T47D (cell line): ENCODE results near the gene ATXN7L1.

Experiments used
- DNase-seq, 2 experiments: peaks; one replicate each; pipeline versions ENCODE4 v3.0.0 to v3.0.0-alpha.2; 2011 to 2012; ENCODE audit warnings: low read depth in 1 of 2, low spot score in 1 of 2
- JUND ChIP-seq: IDR thresholded peaks from 2 replicates; pipeline ENCODE4 v1.6.1; 2012; ENCODE audit warnings: low read depth
- in situ Hi-C: cut with HindIII; loops from 2 replicates; pipeline ENCODE4 v1.10.0; 2016; ENCODE audit warnings: low sequenced_read_pairs, low pct_unique_long_range_greater_than_20kb

ATXN7L1 gene, protein sequence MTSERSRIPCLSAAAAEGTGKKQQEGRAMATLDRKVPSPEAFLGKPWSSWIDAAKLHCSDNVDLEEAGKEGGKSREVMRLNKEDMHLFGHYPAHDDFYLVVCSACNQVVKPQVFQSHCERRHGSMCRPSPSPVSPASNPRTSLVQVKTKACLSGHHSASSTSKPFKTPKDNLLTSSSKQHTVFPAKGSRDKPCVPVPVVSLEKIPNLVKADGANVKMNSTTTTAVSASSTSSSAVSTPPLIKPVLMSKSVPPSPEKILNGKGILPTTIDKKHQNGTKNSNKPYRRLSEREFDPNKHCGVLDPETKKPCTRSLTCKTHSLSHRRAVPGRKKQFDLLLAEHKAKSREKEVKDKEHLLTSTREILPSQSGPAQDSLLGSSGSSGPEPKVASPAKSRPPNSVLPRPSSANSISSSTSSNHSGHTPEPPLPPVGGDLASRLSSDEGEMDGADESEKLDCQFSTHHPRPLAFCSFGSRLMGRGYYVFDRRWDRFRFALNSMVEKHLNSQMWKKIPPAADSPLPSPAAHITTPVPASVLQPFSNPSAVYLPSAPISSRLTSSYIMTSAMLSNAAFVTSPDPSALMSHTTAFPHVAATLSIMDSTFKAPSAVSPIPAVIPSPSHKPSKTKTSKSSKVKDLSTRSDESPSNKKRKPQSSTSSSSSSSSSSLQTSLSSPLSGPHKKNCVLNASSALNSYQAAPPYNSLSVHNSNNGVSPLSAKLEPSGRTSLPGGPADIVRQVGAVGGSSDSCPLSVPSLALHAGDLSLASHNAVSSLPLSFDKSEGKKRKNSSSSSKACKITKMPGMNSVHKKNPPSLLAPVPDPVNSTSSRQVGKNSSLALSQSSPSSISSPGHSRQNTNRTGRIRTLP

DNA sequence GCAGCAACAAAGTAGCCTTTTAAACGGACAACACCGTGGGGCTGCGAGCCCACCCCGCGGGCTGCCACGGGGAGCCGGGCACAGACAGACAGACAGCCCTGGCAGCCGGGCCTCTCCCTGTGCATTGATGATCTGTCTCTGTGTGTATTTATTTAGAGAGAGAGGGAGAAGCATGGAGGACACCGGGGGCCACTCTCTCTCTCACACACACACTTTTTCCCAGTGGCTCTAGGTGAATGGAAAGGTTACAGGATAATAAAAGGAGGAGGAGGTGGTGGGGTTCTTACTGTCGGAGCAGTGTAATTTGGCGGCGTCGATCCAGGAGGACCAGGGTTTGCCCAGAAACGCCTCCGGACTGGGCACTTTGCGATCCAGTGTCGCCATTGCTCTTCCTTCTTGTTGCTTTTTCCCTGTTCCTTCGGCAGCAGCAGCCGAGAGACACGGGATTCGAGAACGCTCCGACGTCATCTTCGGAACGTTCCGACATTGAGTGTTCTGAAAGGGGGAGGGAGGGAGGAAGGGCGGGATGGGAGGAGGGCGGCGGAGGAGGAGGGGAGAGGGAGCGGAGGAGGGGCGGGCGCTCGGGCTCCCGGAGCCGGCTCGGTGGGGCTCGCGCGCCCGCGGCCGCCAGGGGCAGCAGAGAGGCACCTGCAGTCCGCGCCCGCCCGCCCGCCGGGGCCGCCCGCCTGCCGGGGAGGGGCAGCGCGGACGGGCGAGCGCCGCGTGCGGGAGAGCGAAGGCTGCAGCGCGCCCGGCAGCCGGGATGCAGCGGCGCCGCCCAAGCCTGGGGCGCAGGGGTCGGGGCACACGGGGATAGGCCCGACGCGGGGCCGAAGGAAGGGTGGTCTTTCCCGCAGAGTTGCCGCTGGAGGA is at the start of gene ATXN7L1:
TSS of gene ATXN7L1 (minus strand) at position 509 of the 873 bp plus-strand sequence. CDS start at position 468, 41 bp downstream.
- DNase-seq, result peak; percentile 75 to 97
- no peak for TF ChIP-seq JUND
- in situ Hi-C loops, result no loop called here

DNA sequence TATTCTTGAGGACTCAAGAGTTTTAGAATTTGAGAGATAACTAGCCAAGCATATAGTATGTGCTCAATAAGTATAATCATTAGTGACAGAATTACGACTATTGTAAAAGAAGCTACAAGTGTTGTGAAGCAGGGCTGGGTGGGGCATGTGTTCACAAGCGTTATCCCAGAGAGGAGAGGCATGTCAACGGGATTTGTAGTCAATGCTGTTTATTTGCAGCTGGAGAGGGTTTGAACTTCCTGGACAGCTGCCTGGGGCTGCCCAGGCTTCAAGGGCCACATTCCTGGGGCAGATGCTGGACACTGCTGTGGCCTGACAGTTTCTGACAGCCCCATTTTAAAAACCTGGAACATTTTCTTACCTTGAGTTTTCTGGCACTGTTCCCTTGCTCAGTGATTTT is 49.7 kb upstream of the ATXN7L1 start:
- in situ Hi-C loops, result no loop called here
- TF ChIP-seq JUND, result no peak

DNA sequence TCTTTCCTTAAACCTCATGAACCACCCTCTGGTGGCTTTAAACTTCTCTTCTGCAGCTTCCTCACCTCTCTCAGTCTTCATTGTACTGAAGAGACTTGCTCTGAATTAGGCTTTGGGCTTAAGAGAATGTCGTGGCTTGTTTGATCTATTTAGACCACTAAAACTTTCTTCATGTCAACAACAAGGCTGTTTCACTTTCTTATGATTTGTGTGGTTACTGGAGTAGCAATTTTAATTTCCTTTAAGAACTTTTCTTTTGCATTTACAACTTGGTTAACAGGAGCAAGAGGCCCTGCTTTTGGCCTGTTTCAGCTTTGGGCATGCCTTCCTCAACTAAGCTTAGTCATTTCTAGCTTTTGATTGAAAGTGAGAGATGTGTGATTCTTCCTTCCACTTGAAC is 48.5 kb upstream of the ATXN7L1 start:
- DNase-seq, result no peak
- no peak for TF ChIP-seq JUND
- in situ Hi-C loops, result no loop called here

More for the DNA sequence above, 49.7 kb upstream of the ATXN7L1 start:
- DNase-seq, result no peak

DNA sequence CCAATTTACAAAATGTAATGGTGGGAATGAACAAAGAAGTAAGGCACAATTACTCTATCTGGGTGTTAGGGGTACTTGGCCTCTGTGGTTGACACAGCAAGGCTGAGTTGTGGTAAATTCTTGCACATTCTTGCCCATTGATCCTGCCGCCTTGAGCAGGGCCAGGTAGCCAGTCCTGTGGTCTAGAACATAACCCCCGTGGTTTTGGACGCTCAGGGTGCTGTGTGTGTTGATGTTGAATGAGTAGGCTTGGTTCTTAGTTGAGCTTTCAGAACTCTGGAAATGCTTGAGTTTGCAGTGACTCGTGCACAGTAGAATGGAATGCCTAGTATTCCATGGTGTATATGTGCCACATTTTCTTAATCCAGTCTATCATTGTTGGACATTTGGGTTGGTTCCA is 44.4 kb upstream of the ATXN7L1 start:
- in situ Hi-C loops, result no loop called here
- DNase-seq, result no peak
- TF ChIP-seq JUND, result no peak

DNA sequence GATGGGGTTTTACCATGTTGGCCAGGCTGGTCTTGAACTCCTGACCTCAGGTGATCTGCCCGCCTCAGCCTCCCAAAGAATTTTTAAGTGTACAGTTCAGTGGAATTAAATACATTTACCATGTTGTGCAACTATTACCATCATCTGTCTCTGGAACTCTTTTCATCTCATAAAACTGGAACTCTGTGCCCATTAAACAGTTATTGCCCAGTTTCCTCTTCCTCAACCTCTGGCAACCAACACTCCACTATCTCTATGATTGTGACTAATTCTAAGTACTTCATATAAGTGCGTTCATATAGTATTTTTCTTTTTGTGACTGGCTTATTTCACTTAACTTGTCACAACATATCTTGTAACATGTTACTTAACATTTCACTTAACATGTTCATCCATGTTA is 41.3 kb upstream of the ATXN7L1 start:
- in situ Hi-C loops, result no loop called here
- no peak for TF ChIP-seq JUND
- DNase-seq, result no peak

DNA sequence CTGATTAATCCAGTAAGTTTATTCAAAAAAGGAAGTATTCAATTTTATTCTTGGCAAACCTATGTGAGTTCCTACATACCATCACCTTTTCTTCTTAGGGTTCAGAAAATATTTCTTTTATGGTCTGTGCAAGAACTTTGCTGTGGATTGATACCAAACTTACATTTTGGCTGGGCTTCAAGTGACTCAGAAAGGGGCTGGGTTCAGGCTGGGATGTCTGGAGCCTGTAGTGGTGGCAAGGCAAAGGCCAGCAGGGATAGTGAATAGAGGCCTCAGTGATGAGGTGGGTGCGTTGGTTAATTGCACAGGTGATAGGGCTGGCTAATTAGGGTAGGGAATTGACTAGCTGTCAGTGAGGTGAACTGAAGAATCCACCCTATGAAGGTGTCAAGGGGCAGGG is 40.2 kb upstream of the ATXN7L1 start:
- TF ChIP-seq JUND, result no peak
- no peak for DNase-seq

DNA sequence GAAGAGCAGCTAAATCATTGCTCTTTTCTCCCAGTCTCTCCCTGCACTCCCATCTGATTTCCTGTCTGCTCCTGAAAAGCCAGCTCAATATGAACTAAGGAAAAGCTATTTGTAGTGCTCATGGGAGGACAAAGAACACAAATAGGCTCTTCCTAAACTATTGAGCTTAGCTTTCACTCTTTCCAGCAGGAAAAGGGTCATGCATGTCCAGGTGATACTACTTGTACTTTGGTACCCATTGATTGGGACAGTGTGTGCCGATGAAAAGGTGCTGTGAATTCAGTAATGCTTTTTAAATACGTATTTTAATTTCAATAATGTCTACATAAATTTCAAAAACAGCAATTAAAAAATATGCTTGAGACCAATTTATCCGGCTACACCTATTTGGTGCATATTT is 37.5 kb upstream of the ATXN7L1 start:
- TF ChIP-seq JUND, result no peak
- in situ Hi-C loops, result no loop called here
- DNase-seq, result no peak

More for the DNA sequence above, 40.2 kb upstream of the ATXN7L1 start:
- in situ Hi-C loops, result no loop called here

DNA sequence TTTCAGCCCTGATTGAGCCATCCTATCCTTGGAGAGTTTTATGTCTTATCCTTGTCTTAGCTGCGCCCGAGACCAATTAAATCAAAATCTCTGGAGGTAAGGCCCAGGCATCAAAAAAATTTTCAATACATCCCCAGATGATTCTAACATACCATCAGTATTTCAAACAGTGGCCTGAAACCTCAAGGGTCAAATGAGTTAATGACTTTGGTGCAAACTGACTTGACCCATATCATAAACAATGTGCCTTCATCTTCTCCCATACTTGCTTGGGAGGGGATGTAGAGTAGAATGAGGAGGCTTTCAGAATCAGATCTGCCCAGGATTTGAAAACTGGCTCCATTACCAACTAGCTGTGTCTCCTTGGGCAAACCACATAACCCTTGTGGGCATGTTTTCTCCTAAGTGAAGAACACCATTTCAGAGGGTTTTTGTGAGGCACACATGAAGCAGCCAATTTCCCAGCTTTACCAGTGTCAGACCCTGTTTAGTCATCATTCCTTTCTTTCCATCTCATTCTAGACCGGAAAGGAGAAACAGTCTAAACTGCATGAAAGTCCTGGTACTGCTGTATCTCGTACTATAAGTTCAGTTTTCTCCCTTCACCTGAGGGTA is 35.7 kb upstream of the ATXN7L1 start:
- no peak for DNase-seq
- TF ChIP-seq JUND, result no peak
- in situ Hi-C loops, result no loop called here

DNA sequence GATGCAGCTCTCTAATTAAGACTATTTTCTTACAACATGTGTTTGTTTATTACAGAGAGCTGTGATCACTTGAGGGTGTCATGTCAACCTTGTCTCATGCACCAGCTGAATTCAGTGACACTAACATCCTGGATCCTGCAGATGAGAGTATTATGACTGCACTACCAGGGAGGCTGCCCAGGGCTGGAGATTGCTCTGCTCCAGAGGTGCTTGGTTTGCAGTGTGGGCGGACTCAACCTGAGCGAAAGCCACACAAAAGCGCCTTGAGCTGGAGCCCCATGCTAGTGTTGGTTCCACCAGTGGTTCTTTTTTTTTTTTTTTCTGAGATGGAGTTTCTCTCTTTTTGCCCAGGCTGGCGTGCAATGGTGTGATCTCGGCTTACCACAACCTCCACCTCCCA is 33.8 kb upstream of the ATXN7L1 start:
- no peak for TF ChIP-seq JUND
- in situ Hi-C loops, result no loop called here
- DNase-seq, result no peak

DNA sequence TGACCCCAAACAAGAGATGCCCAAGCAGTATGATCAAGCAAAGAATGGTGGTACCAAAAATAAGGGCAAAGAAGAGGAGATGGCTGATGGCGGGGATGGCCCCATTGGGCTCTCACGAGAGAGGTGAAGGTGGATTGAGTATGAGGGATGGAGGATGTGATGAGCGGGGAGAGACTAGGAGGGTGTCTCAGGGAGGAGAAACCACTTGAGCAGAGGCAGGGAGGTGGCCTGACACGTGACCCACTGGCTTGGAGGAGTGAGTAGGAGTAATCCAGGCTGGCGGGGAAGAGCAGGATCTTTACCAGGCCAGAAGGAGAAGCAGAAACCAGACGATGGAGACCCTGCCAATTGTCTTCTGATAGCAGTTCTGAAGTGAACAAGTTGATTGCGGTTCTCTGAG is 33.3 kb upstream of the ATXN7L1 start:
- no peak for DNase-seq
- in situ Hi-C loops, result no loop called here
- no peak for TF ChIP-seq JUND

DNA sequence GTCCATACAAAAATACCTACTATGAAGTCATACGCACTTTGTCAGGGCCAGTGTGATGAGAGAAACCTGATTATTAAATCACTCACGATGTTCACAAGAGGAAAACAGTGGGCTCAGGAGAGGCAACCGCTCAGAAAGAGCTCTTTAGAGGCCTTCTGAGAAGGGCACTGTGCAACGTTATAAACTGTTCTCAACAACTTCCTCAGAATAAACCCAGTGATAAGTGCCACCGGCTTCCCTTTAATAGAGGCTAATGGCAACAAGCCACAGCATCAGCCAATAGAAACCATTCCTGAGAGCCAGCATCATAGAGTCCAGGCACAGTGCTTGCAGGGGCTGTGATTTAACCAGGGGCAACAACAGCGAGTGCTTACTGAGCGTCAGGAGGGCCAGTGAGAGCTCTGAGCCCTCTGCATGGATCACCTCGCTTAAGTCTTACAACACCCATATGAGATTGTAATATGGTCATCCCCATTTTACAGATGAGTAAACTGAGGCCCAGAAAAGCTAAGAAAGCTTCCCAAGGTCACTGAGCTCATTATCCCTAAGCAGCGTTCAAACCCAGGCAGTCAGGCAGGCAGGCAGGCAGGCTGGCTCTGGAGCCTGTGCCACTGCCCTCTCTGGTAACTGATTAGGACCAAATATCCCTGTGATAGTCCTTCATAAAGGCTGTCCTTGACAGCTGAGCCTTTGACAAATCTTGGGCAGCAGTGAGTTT is 30.9 kb upstream of the ATXN7L1 start:
- in situ Hi-C loops, result no loop called here
- TF ChIP-seq JUND, result no peak
- no peak for DNase-seq
